IMR-90 (cell line): ENCODE measurements around the gene TEAD4. TPM values are rescaled to one million over a fixed set of nuclear protein-coding genes. Genes with fewer than 3 reads are reported as not detected.
A peak's percentile ranks its signal among the peaks of the same experiment; 100 is the strongest.

Source experiments
- ATAC-seq: fragments of 200-7000 bp; cut with Tn5 transposase; 2 replicates; pipeline ENCODE4 v1.9.1; 2020; ENCODE audit warnings: low read depth, mild to moderate bottlenecking, moderate library complexity
- BruUV-seq: library from RNA; stranded (reverse); fragments of 400-500 nt; replicated peaks from 2 replicates; lab custom pipeline; 2021; lab: Mats Ljungman, UMichigan
- CTCF ChIA-PET: fragments of 300-600 bp; formaldehyde crosslinking; extraction: SDS; loops from one replicate; lab custom pipeline; 2021; ENCODE audit warnings: antibody characterized with exemption; lab: Yijun Ruan, JAX
- POLR2A ChIA-PET: fragments of 300-600 bp; sonication (Branson Sonifier 250); formaldehyde crosslinking; loops from one replicate; lab custom pipeline; 2022; ENCODE audit warnings: antibody characterized with exemption; ENCODE audit not compliant: unreplicated experiment; lab: Charles Lee
- DNase-seq: peaks from one replicate; pipeline ENCODE4 v3.0.0; 2013
- H2AFZ ChIP-seq: replicated peaks from 2 replicates; pipeline ENCODE3; 2013; ENCODE audit warnings: low read length, mild to moderate bottlenecking; ENCODE audit not compliant: poor library complexity
- H2AK5ac ChIP-seq: 2 replicates; pipeline ENCODE4 v1.6.1; 2013; ENCODE audit warnings: low read depth, low read length, inconsistent platforms
- H2AK9ac ChIP-seq: replicated peaks from 2 replicates; pipeline ENCODE3; 2013; ENCODE audit warnings: mild to moderate bottlenecking, low read depth, low read length, moderate library complexity; ENCODE audit not compliant: poor library complexity
- H2BK120ac ChIP-seq: 2 replicates; pipeline ENCODE4 v1.6.1; 2013; ENCODE audit warnings: low read depth, low read length, inconsistent platforms
- H2BK15ac ChIP-seq: 3 replicates; pipeline ENCODE4 v1.6.1; 2013; ENCODE audit warnings: low read depth, low read length, inconsistent platforms
- H2BK20ac ChIP-seq: 2 replicates; pipeline ENCODE4 v1.6.1; 2013; ENCODE audit warnings: low read depth, mild to moderate bottlenecking, inconsistent platforms, low read length, moderate library complexity
- H2BK5ac ChIP-seq: 2 replicates; pipeline ENCODE4 v1.6.1; 2013; ENCODE audit warnings: mild to moderate bottlenecking, low read depth, low read length, inconsistent platforms; ENCODE audit not compliant: poor library complexity, severe bottlenecking
- H3K14ac ChIP-seq: replicated peaks from 2 replicates; pipeline ENCODE4 v1.6.1; 2013; ENCODE audit warnings: low read depth, low read length, inconsistent platforms
- H3K18ac ChIP-seq: 2 replicates; pipeline ENCODE4 v1.6.1; 2013; ENCODE audit warnings: low read depth, low read length, control low read depth
- H3K23ac ChIP-seq: 2 replicates; pipeline ENCODE4 v1.6.1; 2013; ENCODE audit warnings: low read depth, low read length, inconsistent platforms
- H3K27ac ChIP-seq: 2 replicates; pipeline ENCODE4 v1.5.1; 2013; ENCODE audit warnings: mild to moderate bottlenecking, control low read depth, low read length; ENCODE audit not compliant: insufficient read depth
- H3K27me3 ChIP-seq: 2 replicates; pipeline ENCODE4 v1.6.1; 2013; ENCODE audit warnings: low read length; ENCODE audit not compliant: control insufficient read depth, insufficient read depth
- H3K36me3 ChIP-seq: 2 replicates; pipeline ENCODE4 v1.6.1; 2013; ENCODE audit warnings: low read length, mixed read lengths; ENCODE audit not compliant: control insufficient read depth, insufficient read depth
- H3K4ac ChIP-seq: 2 replicates; pipeline ENCODE4 v1.6.1; 2013; ENCODE audit warnings: low read depth, low read length, inconsistent platforms
- H3K4me1 ChIP-seq: 2 replicates; pipeline ENCODE4 v1.6.1; 2013; ENCODE audit warnings: low read length, mixed read lengths; ENCODE audit not compliant: control insufficient read depth, insufficient read depth
- H3K4me2 ChIP-seq: 2 replicates; pipeline ENCODE4 v1.6.1; 2013; ENCODE audit warnings: low read depth, mild to moderate bottlenecking, control low read depth, low read length, moderate library complexity
- H3K4me3 ChIP-seq: 2 replicates; pipeline ENCODE4 v1.5.1; 2013; ENCODE audit warnings: low read depth, mild to moderate bottlenecking, control low read depth, low read length, moderate library complexity; ENCODE audit not compliant: insufficient read depth
- H3K56ac ChIP-seq: 2 replicates; pipeline ENCODE4 v1.6.1; 2013; ENCODE audit warnings: low read length, inconsistent platforms; ENCODE audit not compliant: insufficient read depth; ENCODE audit errors: extremely low read depth
- H3K79me1 ChIP-seq, 2 experiments: 2 replicates each; pipeline ENCODE4 v1.6.1; 2013; ENCODE audit warnings: low read length in 2 of 2, inconsistent platforms in 1 of 2, low read depth in 1 of 2
- H3K9ac ChIP-seq: 2 replicates; pipeline ENCODE4 v1.6.1; 2013; ENCODE audit warnings: low read depth, low read length, control low read depth
- H3K9me1 ChIP-seq: 2 replicates; pipeline ENCODE4 v1.6.1; 2013; ENCODE audit warnings: low read length, inconsistent platforms; ENCODE audit not compliant: insufficient read depth
- H3K9me3 ChIP-seq: 2 replicates; pipeline ENCODE4 v1.6.1; 2013; ENCODE audit warnings: low read length; ENCODE audit not compliant: control insufficient read depth, insufficient read depth
- H4K20me1 ChIP-seq: 2 replicates; pipeline ENCODE4 v1.6.1; 2013; ENCODE audit warnings: low read length, inconsistent platforms; ENCODE audit not compliant: insufficient read depth
- H4K5ac ChIP-seq: 2 replicates; pipeline ENCODE4 v1.6.1; 2013; ENCODE audit warnings: mild to moderate bottlenecking, low read depth, low read length, control low read depth
- H4K8ac ChIP-seq, 2 experiments: 2 replicates each; pipeline ENCODE4 v1.6.1; 2013; ENCODE audit warnings: low read depth in 2 of 2, low read length in 2 of 2, control low read depth in 1 of 2, inconsistent platforms in 1 of 2
- H4K91ac ChIP-seq: 2 replicates; pipeline ENCODE4 v1.6.1; 2013; ENCODE audit warnings: low read depth, low read length, inconsistent platforms; ENCODE audit not compliant: insufficient read depth
- CEBPB ChIP-seq: IDR thresholded peaks from 2 replicates; pipeline ENCODE4 v1.6.1; 2012; ENCODE audit warnings: low read depth, low read length, improper control_type of control experiment
- FOS ChIP-seq: fragments of 150-350 bp; IDR thresholded peaks from 2 replicates; pipeline ENCODE4 v1.6.1; 2016; ENCODE audit warnings: low read depth, low read length
- MXI1 ChIP-seq: IDR thresholded peaks from 2 replicates; pipeline ENCODE4 v1.6.1; 2012; ENCODE audit warnings: low read depth, mild to moderate bottlenecking, low read length, moderate library complexity, borderline replicate concordance
- WGBS, 2 experiments: methylation state at CpG; one replicate each; pipeline versions ENCODE4 v1.1.5 to v1.1.7; 2013; ENCODE audit warnings: missing lambda C conversion rate in 2 of 2; ENCODE audit not compliant: insufficient read length in 1 of 2; ENCODE audit errors: extremely low coverage in 2 of 2; 5-methylcytosine and 5-hydroxymethylcytosine counted together
- dilution Hi-C: fragments of 300-500 bp; cut with HindIII; formaldehyde crosslinking; loops from one replicate; pipeline ENCODE4 v1.14.3; 2018; ENCODE audit warnings: low sequenced_read_pairs; ENCODE audit not compliant: unreplicated experiment
- in situ Hi-C: fragments of 300-500 bp; cut with MboI; formaldehyde crosslinking; loops from 3 replicates; pipeline ENCODE4 v1.14.3; 2019; ENCODE audit warnings: low sequenced_read_pairs, inconsistent platforms, mixed read lengths
- intact Hi-C: fragments of 100-400 bp; cut with micrococcal nuclease; formaldehyde crosslinking; loops from 2 replicates; pipeline ENCODE4 v1.10.0; 2022
- polyA plus RNA-seq, 3 experiments: library from polyadenylated mRNA; depleted of rRNA; stranded (reverse); fragments of >200 nt; gene quantifications; 2 replicates each; pipeline ENCODE4 v1.2.3, GENCODE V29; 2012; ENCODE audit warnings: low replicate concordance in 1 of 3
- total RNA-seq: library from RNA; depleted of rRNA; stranded (reverse); fragments of >200 nt; gene quantifications from 2 replicates; pipeline ENCODE4 v1.2.3, GENCODE V29; 2012

TEAD4 gene
- total and polyA plus RNA-seq, 2 of the 4 experiments (the other 2 are of a cell fraction): 8.8 to 24.9 TPM

GRCh38 chr12:3046441-3047200, 87.4 kb downstream of the TEAD4 start:
- ATAC-seq (peak; percentile 33; the same call in 1 of the 2 replicates), DNase-seq (no peak)
- in situ Hi-C loops (no loop called here), dilution Hi-C loops (no loop called here), intact Hi-C loops (no loop called here)
- H3K36me3 ChIP-seq: no peaks in the 10 kb centered on the region
- no peak overlapping the region for H4K8ac ChIP-seq
- no peak overlapping the region for H2AK9ac ChIP-seq
- 0 out of 2 replicates have a peak, but pooled peaks cover 6% of the 10 kb centered on the region for H4K20me1 ChIP-seq
- no peak overlapping the region for H2BK20ac ChIP-seq
- no peak overlapping the region for H3K27ac ChIP-seq
- H3K9me1 ChIP-seq: peaks cover 5% of the 10 kb centered on the region
- peak overlapping the region; percentile 5 for H2AFZ ChIP-seq
- no peak overlapping the region for H4K91ac ChIP-seq
- H3K56ac ChIP-seq: no peak overlapping the region
- H4K5ac ChIP-seq: no peak overlapping the region
- no peak overlapping the region for H3K4me2 ChIP-seq
- WGBS, 2 experiments: 62% methylated on average over 7 of the region's 17 CpGs; no CpG with 5 or more reads in 1 of the 2 experiments
- H3K4me1 ChIP-seq: no peaks in the 10 kb centered on the region
- TF ChIP-seq FOS (no peak), MXI1 (no peak), CEBPB (no peak)
- H3K27me3 ChIP-seq: peaks cover 13% of the 10 kb centered on the region; the same call in 1 of the 2 replicates
- no peaks in the 10 kb centered on the region for H3K79me1 ChIP-seq
- no peaks in the 10 kb centered on the region for H3K9me3 ChIP-seq
- H3K23ac ChIP-seq: no peak overlapping the region
- no peak overlapping the region for H3K4me3 ChIP-seq
- no peak overlapping the region for H2BK5ac ChIP-seq
- ChIA-PET POLR2A (no interaction called here), CTCF (no interaction called here)
- H3K14ac ChIP-seq: peak overlapping the region; percentile 76; the same call in 1 of the 2 replicates
- no peak overlapping the region for H3K4ac ChIP-seq
- BruUV-seq: no TSS peak
- no peak overlapping the region for H3K9ac ChIP-seq
- H3K18ac ChIP-seq: no peak overlapping the region
- H2AK5ac ChIP-seq: peak overlapping the region; percentile 24; the same call in 1 of the 2 replicates
- H2BK15ac ChIP-seq: no peak overlapping the region
- no peak overlapping the region for H2BK120ac ChIP-seq
